Measurements from ENCODE around the gene TRPC1. TPM values are rescaled to one million over a fixed set of nuclear protein-coding genes. Genes with fewer than 3 reads are reported as not detected.
"Not testable (repeated sequence)": the region's sequence is repeated elsewhere in the genome, so short reads cannot be mapped to it uniquely, and the experiment has no call there.

Gene TRPC1
- total RNA-seq, 2 donors from 2014 or later = 5.6 to 9.4 TPM

DNA sequence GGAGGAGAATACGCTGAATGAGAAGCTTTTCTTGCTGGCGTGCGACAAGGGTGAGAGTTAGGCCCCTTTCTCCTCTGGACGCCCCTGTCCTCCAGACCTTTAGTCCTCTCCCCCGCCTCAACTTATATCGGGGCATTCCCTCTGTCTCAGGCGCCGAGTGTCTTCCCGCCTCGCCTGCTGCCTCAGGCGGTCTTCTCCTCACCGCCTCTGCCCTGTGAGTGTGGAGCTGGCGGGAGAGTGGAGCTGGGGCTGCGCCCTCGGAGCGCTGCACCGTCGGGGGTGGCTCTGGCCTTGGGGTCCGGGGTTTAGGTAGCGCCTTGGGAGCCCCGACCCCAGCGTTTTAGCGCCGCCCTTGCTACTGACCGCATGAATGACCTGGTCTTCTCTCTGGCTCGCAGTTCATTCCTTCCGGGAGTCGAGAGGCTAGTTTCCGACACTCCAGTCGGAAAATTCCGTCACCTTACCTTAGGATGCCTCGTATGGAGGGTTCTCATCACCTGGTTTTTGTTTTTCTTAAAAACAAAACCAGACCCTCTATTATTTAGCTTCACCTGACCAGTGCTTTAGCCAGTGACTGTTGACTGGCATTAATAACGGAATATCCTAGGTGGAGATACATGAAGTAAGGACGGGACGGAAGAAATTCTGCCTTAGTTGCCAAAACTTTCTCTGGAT is 985 bp downstream of the TRPC1 start:
- DNase-seq = peak in 1 of 2 donors; percentile 44
- peaks cover 42% of the 10 kb centered on the region for H3K27me3 Mint-ChIP-seq (ENCODE audit: low read depth)

DNA sequence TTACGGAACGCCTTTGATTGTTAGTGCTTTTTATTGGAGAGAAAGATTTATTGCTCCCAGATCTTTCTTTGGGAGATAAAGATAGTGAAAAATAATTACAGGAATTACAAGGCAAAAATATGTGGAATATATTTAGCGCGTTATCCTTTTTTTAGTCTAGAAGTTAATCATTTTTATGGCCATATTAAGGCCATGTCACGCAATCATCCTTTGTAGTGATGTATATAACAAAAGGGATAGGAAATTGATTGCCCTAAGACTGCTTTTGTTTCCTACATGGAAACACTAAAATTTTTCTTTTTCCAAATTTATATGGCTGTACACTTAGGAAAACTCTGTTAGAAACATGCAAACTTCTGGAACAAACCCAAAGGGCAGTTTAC is 1.5 kb downstream of the TRPC1 start:
- Mint-ChIP-seq H3K4me3 (peak overlapping the region; percentile 90 to 93), H3K27me3 (ENCODE audit: low read depth) (peaks cover 36% of the 10 kb centered on the region), H3K36me3 (ENCODE audit: insufficient read depth in 2 of 2) (peaks cover 0 to 1% of the 10 kb centered on the region in 2 donors), H3K9me3 (peaks cover 0 to 2% of the 10 kb centered on the region in 2 donors), H3K27ac (peak overlapping the region; percentile 89), H3K4me1 (ENCODE audit: low read depth) (peaks cover 7% of the 10 kb centered on the region)
- no peak for ATAC-seq (replicated peaks in 1 of 2)
- DNase-seq = no peak

More for the DNA sequence above, 985 bp downstream of the TRPC1 start:
- Mint-ChIP-seq H3K9me3 (peaks cover 0 to 2% of the 10 kb centered on the region in 2 donors), H3K4me1 (ENCODE audit: low read depth) (peaks cover 7% of the 10 kb centered on the region), H3K27ac (peak overlapping the region; percentile 89), H3K36me3 (ENCODE audit: insufficient read depth in 2 of 2) (peaks cover 0 to 1% of the 10 kb centered on the region in 2 donors), H3K4me3 (peak overlapping the region; percentile 90 to 93)
- peak; percentile 16 to 31 for ATAC-seq (replicated peaks in 1 of 2)

DNA sequence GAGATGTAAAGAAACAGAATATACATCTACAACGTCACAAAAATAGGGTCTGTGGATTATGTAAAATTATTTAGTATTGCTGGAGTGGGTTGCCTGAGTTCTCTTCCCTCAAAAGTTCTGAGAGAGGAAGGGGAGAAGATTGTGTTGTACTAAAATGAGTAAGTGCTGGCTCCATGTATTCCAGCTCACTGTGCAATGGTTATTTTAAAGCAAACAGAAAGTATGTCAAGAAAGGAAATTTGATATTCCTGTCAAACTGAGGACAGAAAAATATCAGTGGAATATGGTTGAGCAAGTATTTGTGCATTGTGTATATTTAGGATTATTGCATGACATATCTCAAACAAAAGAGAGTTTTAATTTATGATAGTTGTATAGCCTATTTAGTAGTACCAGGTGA is 2.2 kb downstream of the TRPC1 start:
- ATAC-seq (replicated peaks in 1 of 2) = no peak
- DNase-seq = no peak
- peaks cover 0 to 2% of the 10 kb centered on the region in 2 donors for H3K9me3 Mint-ChIP-seq
- H3K4me1 Mint-ChIP-seq (ENCODE audit: low read depth) = peaks cover 7% of the 10 kb centered on the region
- H3K36me3 Mint-ChIP-seq (ENCODE audit: insufficient read depth in 2 of 2) = peaks cover 0 to 1% of the 10 kb centered on the region in 2 donors
- peaks cover 32% of the 10 kb centered on the region for H3K27me3 Mint-ChIP-seq (ENCODE audit: low read depth)
- H3K4me3 Mint-ChIP-seq = no peak overlapping the region
- H3K27ac Mint-ChIP-seq = no peak overlapping the region

DNA sequence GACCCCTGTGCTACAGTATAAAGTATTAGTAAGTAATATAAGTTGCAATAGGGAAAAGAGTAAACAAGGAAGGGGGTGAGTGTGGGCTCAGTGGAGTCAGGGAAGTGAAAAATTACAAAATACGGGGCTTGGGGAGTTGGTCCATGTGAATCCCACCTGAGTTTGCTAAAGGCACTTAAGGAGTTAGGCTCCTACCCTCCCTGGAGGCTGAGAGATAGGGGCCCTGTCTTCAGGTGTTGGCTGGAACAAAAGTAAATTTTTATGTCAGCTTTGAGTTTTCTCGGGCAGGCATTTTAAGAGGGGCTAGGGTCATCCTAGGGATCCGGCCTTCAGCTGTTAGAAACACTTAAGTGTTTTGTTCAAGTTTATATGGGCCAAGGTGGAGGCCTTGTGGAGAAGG is 8.2 kb downstream of the TRPC1 start:
- H3K36me3 Mint-ChIP-seq (ENCODE audit: insufficient read depth in 2 of 2) = no peaks in the 10 kb centered on the region
- DNase-seq (no peak), ATAC-seq (replicated peaks in 1 of 2) (no peak)
- H3K27ac Mint-ChIP-seq = no peak overlapping the region
- no peaks in the 10 kb centered on the region for H3K9me3 Mint-ChIP-seq
- H3K4me1 Mint-ChIP-seq (ENCODE audit: low read depth) = no peaks in the 10 kb centered on the region
- H3K27me3 Mint-ChIP-seq (ENCODE audit: low read depth) = no peaks in the 10 kb centered on the region
- no peak overlapping the region for H3K4me3 Mint-ChIP-seq

DNA sequence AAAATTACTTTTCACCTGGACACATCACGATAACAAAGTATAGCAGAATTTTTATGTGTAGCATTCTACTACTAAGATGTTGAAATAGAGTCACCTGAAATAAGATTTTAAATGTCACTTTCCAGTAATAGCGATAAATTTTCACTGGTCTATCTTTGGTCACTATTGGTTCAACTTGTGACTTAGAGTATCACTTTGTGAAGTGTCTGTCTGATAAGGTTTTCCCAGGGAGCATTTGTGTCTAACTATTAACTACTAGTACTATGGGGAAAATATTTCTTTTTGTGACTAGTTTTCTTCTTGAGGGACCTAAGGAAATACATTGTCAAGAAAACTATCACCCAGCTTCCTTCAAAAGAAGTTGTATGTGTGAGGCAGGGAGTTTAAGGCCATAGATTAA is 11.0 kb downstream of the TRPC1 start:
- no peak overlapping the region for H3K27ac Mint-ChIP-seq
- DNase-seq (no peak), ATAC-seq (replicated peaks in 1 of 2) (no peak)
- H3K27me3 Mint-ChIP-seq (ENCODE audit: low read depth) = no peaks in the 10 kb centered on the region
- no peak overlapping the region for H3K4me3 Mint-ChIP-seq
- H3K36me3 Mint-ChIP-seq (ENCODE audit: insufficient read depth in 2 of 2) = no peaks in the 10 kb centered on the region
- no peaks in the 10 kb centered on the region for H3K9me3 Mint-ChIP-seq
- no peaks in the 10 kb centered on the region for H3K4me1 Mint-ChIP-seq (ENCODE audit: low read depth)

DNA sequence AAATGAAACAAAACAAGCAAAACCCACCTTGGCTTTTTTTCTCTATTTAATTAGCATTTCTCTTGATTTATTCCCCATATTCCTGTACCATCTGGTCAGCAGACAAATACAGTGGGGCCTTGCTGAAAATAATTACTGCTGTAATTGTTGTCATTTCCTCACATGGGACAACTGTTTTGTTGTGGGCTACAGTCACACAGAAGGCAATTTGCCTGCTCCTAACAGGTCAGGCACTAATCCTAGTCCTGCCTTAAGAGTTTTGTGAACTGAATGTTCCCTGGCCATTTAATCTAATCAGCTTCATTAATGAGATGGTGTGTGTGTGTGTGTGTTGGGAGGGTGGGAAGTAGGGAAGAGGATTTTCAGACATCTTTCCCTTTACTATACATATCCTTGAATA is 11.6 kb downstream of the TRPC1 start:
- H3K27me3 Mint-ChIP-seq (ENCODE audit: low read depth) = no peaks in the 10 kb centered on the region
- H3K4me3 Mint-ChIP-seq = no peak overlapping the region
- no peak overlapping the region for H3K27ac Mint-ChIP-seq
- no peaks in the 10 kb centered on the region for H3K4me1 Mint-ChIP-seq (ENCODE audit: low read depth)
- ATAC-seq (replicated peaks in 1 of 2) (no peak), DNase-seq (no peak)
- no peaks in the 10 kb centered on the region for H3K36me3 Mint-ChIP-seq (ENCODE audit: insufficient read depth in 2 of 2)
- no peaks in the 10 kb centered on the region for H3K9me3 Mint-ChIP-seq

DNA sequence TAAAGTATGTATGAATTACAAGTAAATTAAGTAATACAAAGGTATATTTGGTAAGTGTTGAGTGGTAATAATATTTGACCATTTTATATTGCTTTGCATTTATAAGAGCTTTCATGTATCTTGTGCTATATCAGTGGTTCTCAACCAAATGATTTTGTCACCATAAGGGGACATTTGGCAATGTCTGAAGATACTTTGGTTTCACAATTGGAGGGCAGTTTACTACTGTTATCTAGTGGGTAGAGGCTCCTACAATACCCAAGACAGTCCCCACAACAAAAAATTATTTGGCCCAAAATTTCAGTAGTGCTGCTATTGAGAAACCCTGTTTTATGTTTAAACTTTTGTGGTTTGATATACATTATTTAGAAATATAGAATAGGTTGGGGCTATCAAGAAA is 14.6 kb downstream of the TRPC1 start:
- Mint-ChIP-seq H3K27ac (no peak overlapping the region), H3K4me1 (ENCODE audit: low read depth) (no peaks in the 10 kb centered on the region), H3K4me3 (no peak overlapping the region), H3K36me3 (ENCODE audit: insufficient read depth in 2 of 2) (no peaks in the 10 kb centered on the region), H3K9me3 (no peaks in the 10 kb centered on the region), H3K27me3 (ENCODE audit: low read depth) (no peaks in the 10 kb centered on the region)
- DNase-seq (no peak), ATAC-seq (replicated peaks in 1 of 2) (no peak)

DNA sequence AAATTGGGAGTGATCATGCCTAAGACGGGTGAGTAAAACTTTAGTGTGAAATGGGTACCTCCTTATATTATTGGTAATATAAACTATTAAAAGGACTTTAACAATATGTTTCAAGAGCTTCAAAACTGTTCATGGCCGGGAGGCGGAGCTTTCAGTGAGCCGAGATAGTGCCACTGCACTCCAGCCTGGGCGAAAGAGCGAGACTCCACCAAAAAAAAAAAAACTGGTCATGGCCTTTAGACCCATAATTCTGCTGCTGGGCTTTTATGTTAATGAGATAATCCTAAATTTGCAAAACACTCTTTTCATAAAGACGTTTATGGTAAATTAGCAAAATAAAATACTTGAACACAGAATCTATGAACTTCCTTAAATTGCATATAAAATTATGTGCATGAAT is 22.8 kb downstream of the TRPC1 start:
- peaks cover 0 to 6% of the 10 kb centered on the region in 2 donors for H3K36me3 Mint-ChIP-seq (ENCODE audit: insufficient read depth in 2 of 2)
- no peak for DNase-seq
- peaks cover 0 to 2% of the 10 kb centered on the region in 2 donors for H3K9me3 Mint-ChIP-seq
- no peak for ATAC-seq (replicated peaks in 1 of 2)
- no peak overlapping the region for H3K27ac Mint-ChIP-seq
- H3K4me3 Mint-ChIP-seq = no peak overlapping the region
- H3K4me1 Mint-ChIP-seq (ENCODE audit: low read depth) = no peaks in the 10 kb centered on the region
- no peaks in the 10 kb centered on the region for H3K27me3 Mint-ChIP-seq (ENCODE audit: low read depth)

DNA sequence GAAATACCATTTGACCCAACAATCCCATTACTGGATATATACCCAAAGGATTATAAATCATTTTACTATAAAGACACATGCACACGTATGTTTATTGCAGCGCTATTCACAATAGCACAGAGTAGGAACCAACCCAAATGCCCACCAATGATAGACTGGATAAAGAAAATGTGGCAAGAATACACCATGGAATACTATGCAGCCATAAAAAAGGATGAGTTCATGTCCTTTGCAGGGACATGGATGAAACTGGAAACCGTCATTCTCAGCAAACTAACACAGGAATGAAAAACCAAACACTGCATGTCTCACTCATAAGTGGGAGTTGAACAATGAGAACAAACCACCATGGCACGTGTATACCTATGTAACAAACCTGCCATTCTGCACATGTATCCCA is 26.7 kb downstream of the TRPC1 start:
- H3K4me3 Mint-ChIP-seq; H3K27me3 Mint-ChIP-seq (ENCODE audit: low read depth); H3K4me1 Mint-ChIP-seq (ENCODE audit: low read depth); H3K27ac Mint-ChIP-seq; H3K9me3 Mint-ChIP-seq; DNase-seq; ATAC-seq (replicated peaks in 1 of 2); H3K36me3 Mint-ChIP-seq (ENCODE audit: insufficient read depth in 2 of 2): not testable (repeated sequence)

DNA sequence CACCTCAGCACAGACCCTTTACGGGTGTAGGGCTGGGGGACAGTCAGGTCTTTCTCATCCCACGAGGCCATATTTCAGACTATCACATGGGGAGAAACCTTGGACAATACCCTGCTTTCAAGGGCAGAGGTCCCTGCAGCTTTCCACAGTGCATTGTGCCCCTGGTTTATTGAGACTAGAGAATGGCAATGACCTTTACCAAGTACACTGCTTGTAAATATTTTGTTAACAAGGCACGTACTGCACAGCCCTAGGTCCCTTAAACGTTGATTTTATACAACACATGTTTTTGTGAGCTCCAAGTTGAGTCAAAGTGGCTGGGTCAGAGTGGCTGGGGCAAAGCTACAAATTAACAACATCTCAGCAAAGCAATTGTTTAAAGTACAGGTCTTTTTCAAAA is 28.8 kb downstream of the TRPC1 start:
- not testable (repeated sequence) for DNase-seq; ATAC-seq (replicated peaks in 1 of 2); H3K36me3 Mint-ChIP-seq (ENCODE audit: insufficient read depth in 2 of 2); H3K4me3 Mint-ChIP-seq; H3K9me3 Mint-ChIP-seq; H3K4me1 Mint-ChIP-seq (ENCODE audit: low read depth); H3K27me3 Mint-ChIP-seq (ENCODE audit: low read depth); H3K27ac Mint-ChIP-seq

DNA sequence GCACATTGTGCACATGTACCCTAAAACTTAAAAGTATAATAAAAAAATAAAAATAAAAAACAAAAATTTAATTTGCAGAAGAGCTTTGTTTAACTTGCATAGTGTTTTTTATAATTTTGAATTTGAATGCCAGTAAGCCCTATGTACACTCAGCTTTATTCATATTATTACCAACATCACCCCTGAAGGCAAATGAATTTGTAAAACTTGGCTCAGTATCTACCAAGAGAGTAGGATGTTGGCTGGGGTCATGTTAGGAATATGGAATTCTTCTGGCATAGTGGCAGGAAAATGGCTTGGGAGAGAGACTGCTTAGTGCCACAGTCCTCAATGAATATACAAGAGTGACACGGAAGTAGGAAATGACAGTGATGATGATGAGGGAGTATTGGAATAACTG is 30.7 kb downstream of the TRPC1 start:
- H3K36me3 Mint-ChIP-seq (ENCODE audit: insufficient read depth in 2 of 2) = peaks cover 0 to 3% of the 10 kb centered on the region in 2 donors
- H3K27me3 Mint-ChIP-seq (ENCODE audit: low read depth) = no peaks in the 10 kb centered on the region
- no peak overlapping the region for H3K4me3 Mint-ChIP-seq
- H3K27ac Mint-ChIP-seq = no peak overlapping the region
- H3K4me1 Mint-ChIP-seq (ENCODE audit: low read depth) = no peaks in the 10 kb centered on the region
- DNase-seq = no peak
- peaks cover 0 to 2% of the 10 kb centered on the region in 2 donors for H3K9me3 Mint-ChIP-seq
- ATAC-seq (replicated peaks in 1 of 2) = no peak

DNA sequence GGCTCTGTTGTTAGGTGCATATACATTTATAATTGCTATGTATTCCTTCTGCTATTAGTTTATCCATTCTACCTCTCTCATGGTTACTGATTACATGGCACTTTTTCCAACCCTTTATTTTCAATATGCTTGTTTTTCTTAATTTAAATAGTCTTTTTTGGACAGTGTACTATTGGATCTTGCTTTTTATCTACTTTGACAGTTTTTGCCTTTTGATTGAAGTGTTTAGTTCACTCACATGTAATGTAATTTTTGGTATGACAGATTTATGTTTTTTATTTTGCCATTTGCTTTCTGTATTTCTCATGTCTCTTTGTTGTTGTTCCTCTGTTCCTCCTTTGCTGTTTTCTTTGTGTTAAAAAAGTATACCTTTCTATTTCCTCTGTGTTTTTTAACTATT is 44.5 kb downstream of the TRPC1 start:
- Mint-ChIP-seq H3K9me3 (peaks cover 2 to 5% of the 10 kb centered on the region in 2 donors), H3K27me3 (ENCODE audit: low read depth) (no peaks in the 10 kb centered on the region)

DNA sequence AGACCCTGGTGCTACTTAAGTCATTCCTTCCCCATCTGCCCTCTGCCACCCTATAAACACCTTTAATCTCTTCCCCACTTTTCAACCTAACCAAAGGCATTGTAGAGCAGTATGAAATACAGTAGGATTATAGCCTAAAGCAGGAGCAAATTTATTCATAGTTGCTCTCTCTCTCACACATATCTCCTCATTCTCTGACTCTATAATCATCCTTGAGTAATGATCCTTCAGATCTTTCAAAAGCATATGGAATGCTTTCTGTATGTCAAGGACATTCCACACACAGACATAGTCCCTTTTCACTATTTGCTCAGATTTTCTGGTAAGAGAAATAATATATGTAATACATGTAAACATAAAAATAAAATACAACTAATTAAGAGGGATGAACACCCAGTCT is 54.1 kb downstream of the TRPC1 start:
- DNase-seq (no peak), ATAC-seq (replicated peaks in 1 of 2) (no peak)
- H3K4me1 Mint-ChIP-seq (ENCODE audit: low read depth) = no peaks in the 10 kb centered on the region
- no peaks in the 10 kb centered on the region for H3K36me3 Mint-ChIP-seq (ENCODE audit: insufficient read depth in 2 of 2)
- no peak overlapping the region for H3K4me3 Mint-ChIP-seq
- no peak overlapping the region for H3K27ac Mint-ChIP-seq
- H3K9me3 Mint-ChIP-seq = no peaks in the 10 kb centered on the region
- no peaks in the 10 kb centered on the region for H3K27me3 Mint-ChIP-seq (ENCODE audit: low read depth)

More for the DNA sequence above, 44.5 kb downstream of the TRPC1 start:
- no peaks in the 10 kb centered on the region for H3K4me1 Mint-ChIP-seq (ENCODE audit: low read depth)
- peaks cover 5 to 6% of the 10 kb centered on the region in 2 donors for H3K36me3 Mint-ChIP-seq (ENCODE audit: insufficient read depth in 2 of 2)
- DNase-seq (no peak), ATAC-seq (replicated peaks in 1 of 2) (no peak)
- H3K27ac Mint-ChIP-seq = no peak overlapping the region
- H3K4me3 Mint-ChIP-seq = no peak overlapping the region

DNA sequence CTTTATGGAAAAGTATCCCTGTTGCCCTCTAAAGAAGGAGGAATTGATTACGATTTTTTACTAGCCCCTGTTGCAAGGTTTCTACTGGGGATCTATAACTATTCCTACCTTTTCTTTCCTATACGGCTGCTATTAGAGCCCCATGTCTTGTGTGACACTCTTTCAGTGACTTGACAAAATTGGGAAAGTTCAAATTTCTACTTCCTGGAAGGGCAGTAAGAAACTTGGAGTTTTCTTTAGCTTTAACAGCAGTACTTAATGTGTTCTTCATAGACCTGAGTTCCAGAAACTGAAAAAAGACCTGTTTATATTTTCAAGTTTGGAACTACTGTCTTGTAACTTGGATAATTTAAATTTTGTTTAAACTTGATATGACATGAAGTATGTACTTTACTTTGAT is 54.7 kb downstream of the TRPC1 start:
- ATAC-seq (replicated peaks in 1 of 2) (no peak), DNase-seq (no peak)
- H3K27ac Mint-ChIP-seq = no peak overlapping the region
- H3K4me1 Mint-ChIP-seq (ENCODE audit: low read depth) = no peaks in the 10 kb centered on the region
- no peaks in the 10 kb centered on the region for H3K36me3 Mint-ChIP-seq (ENCODE audit: insufficient read depth in 2 of 2)
- no peaks in the 10 kb centered on the region for H3K9me3 Mint-ChIP-seq
- H3K4me3 Mint-ChIP-seq = no peak overlapping the region
- H3K27me3 Mint-ChIP-seq (ENCODE audit: low read depth) = no peaks in the 10 kb centered on the region
